ENCODE results near the gene TRIM3.

GRCh38 chr11:6418557-6419008 lies 55.2 kb downstream of the TRIM3 start:
- TF ChIP-seq POLR2A (IDR thresholded peaks at IDR 0.05) (no peak), CTCF (IDR thresholded peaks at IDR 0.05) (no peak)
